MG63 (cell line): ENCODE measurements around the gene TRPM2. TPM values are rescaled to one million over a fixed set of nuclear protein-coding genes. Genes with fewer than 3 reads are reported as not detected.

Experiments used
- DNase-seq: peaks from one replicate; pipeline ENCODE4 v3.0.0-alpha.2; 2020
- H3K27me3 ChIP-seq: fragments of 250-450 bp; sonication (Bioruptor Pico); 2 replicates; pipeline ENCODE4 v1.5.1; 2020; ENCODE audit warnings: mild to moderate bottlenecking, moderate library complexity
- H3K36me3 ChIP-seq: fragments of 250-450 bp; sonication (Bioruptor Pico); 2 replicates; pipeline ENCODE4 v1.5.1; 2020; ENCODE audit warnings: mild to moderate bottlenecking, moderate library complexity
- H3K4me3 ChIP-seq: fragments of 250-450 bp; sonication (Bioruptor Pico); 2 replicates; pipeline ENCODE4 v1.5.1; 2020; ENCODE audit warnings: mild to moderate bottlenecking, moderate library complexity
- H3K9me3 ChIP-seq: fragments of 250-450 bp; sonication (Bioruptor Pico); 2 replicates; pipeline ENCODE4 v1.5.1; 2020; ENCODE audit warnings: mild to moderate bottlenecking, moderate library complexity
- total RNA-seq: library from RNA; depleted of rRNA; stranded (reverse); fragments of >200 nt; shearing (Covaris generic); gene quantifications from 2 replicates; pipeline ENCODE4 v1.2.3, GENCODE V29; 2014; ENCODE audit warnings: low replicate concordance

TRPM2 gene
- total RNA-seq, 1 experiment from 2014 or later = 0.13 TPM

- H3K27me3 ChIP-seq = peaks cover 9% of the 10 kb centered on the region; the same call in 1 of the 2 replicates
- no peaks in the 10 kb centered on the region for H3K36me3 ChIP-seq
- no peak overlapping the region for H3K4me3 ChIP-seq
- no peak for DNase-seq
- H3K9me3 ChIP-seq = no peaks in the 10 kb centered on the region
These were observed 90.0 kb downstream of the TRPM2 start for GRCh38 chr21:44443291-44443890.

GRCh38 chr21:44443891-44444285 is 90.5 kb downstream of the TRPM2 start:
- no peaks in the 10 kb centered on the region for H3K9me3 ChIP-seq
- H3K4me3 ChIP-seq = no peak overlapping the region
- H3K36me3 ChIP-seq = no peaks in the 10 kb centered on the region
- DNase-seq = no peak
- H3K27me3 ChIP-seq = peaks cover 9% of the 10 kb centered on the region; the same call in 1 of the 2 replicates

- Histone ChIP-seq H3K27me3 (peaks cover 11% of the 10 kb centered on the region; the same call in 1 of the 2 replicates), H3K4me3 (no peak overlapping the region), H3K36me3 (no peaks in the 10 kb centered on the region), H3K9me3 (no peaks in the 10 kb centered on the region)
- DNase-seq = no peak
These were observed 91.0 kb downstream of the TRPM2 start for GRCh38 chr21:44444286-44444931.

- H3K36me3 ChIP-seq = no peaks in the 10 kb centered on the region
- H3K27me3 ChIP-seq = peaks cover 16% of the 10 kb centered on the region; the same call in 1 of the 2 replicates
- no peak for DNase-seq
- H3K4me3 ChIP-seq = no peak overlapping the region
- no peaks in the 10 kb centered on the region for H3K9me3 ChIP-seq
These were observed 91.9 kb downstream of the TRPM2 start for GRCh38 chr21:44445145-44445812.

- Histone ChIP-seq H3K9me3 (peaks cover 2% of the 10 kb centered on the region; the same call in 1 of the 2 replicates), H3K27me3 (peaks cover 23% of the 10 kb centered on the region), H3K36me3 (no peaks in the 10 kb centered on the region), H3K4me3 (no peak overlapping the region)
- no peak for DNase-seq
These were observed 95.3 kb downstream of the TRPM2 start for GRCh38 chr21:44448651-44449131.

GRCh38 chr21:44449473-44450363 is 96.3 kb downstream of the TRPM2 start:
- H3K36me3 ChIP-seq = no peaks in the 10 kb centered on the region
- no peak for DNase-seq
- no peak overlapping the region for H3K4me3 ChIP-seq
- peaks cover 12% of the 10 kb centered on the region for H3K9me3 ChIP-seq
- peaks cover 34% of the 10 kb centered on the region for H3K27me3 ChIP-seq

- Histone ChIP-seq H3K27me3 (peaks cover 35% of the 10 kb centered on the region), H3K9me3 (peaks cover 13% of the 10 kb centered on the region)
These were observed 97.0 kb downstream of the TRPM2 start for GRCh38 chr21:44450402-44450801.

GRCh38 chr21:44450999-44451398 is 97.6 kb downstream of the TRPM2 start:
- H3K4me3 ChIP-seq = no peak overlapping the region
- peaks cover 35% of the 10 kb centered on the region for H3K27me3 ChIP-seq
- H3K9me3 ChIP-seq = peaks cover 13% of the 10 kb centered on the region
- DNase-seq = no peak
- no peaks in the 10 kb centered on the region for H3K36me3 ChIP-seq

More at GRCh38 chr21:44450402-44450801, 97.0 kb downstream of the TRPM2 start:
- no peak for DNase-seq
- no peak overlapping the region for H3K4me3 ChIP-seq
- H3K36me3 ChIP-seq = no peaks in the 10 kb centered on the region

GRCh38 chr21:44453120-44453519 is 99.7 kb downstream of the TRPM2 start:
- Histone ChIP-seq H3K27me3 (peaks cover 26% of the 10 kb centered on the region), H3K9me3 (peaks cover 13% of the 10 kb centered on the region), H3K36me3 (no peaks in the 10 kb centered on the region), H3K4me3 (no peak overlapping the region)
- no peak for DNase-seq

GRCh38 chr21:44454058-44454457 is 100.6 kb downstream of the TRPM2 start:
- peaks cover 24% of the 10 kb centered on the region for H3K27me3 ChIP-seq
- H3K9me3 ChIP-seq = peaks cover 13% of the 10 kb centered on the region
- no peak for DNase-seq
- no peak overlapping the region for H3K4me3 ChIP-seq
- H3K36me3 ChIP-seq = no peaks in the 10 kb centered on the region

GRCh38 chr21:44454747-44455523 is 101.5 kb downstream of the TRPM2 start, which contains the start of gene LRRC3:
Gene LRRC3 (plus strand): TSS chr21:44455510. CDS start chr21:44456645, 1,135 bp downstream.
- peak within 1 kb of the TSS; percentile 61 for H3K4me3 ChIP-seq
- DNase-seq = peak; percentile 87
- no peaks in the 10 kb centered on the region for H3K36me3 ChIP-seq
- peaks cover 13% of the 10 kb centered on the region for H3K9me3 ChIP-seq
- peaks cover 22% of the 10 kb centered on the region for H3K27me3 ChIP-seq

- Histone ChIP-seq H3K9me3 (peaks cover 13% of the 10 kb centered on the region), H3K36me3 (no peaks in the 10 kb centered on the region), H3K27me3 (peaks cover 19% of the 10 kb centered on the region), H3K4me3 (peak overlapping the region; percentile 61)
- DNase-seq = peak; percentile 75
These were observed 102.2 kb downstream of the TRPM2 start for GRCh38 chr21:44455524-44456213.

- Histone ChIP-seq H3K4me3 (peak overlapping the region; percentile 61), H3K9me3 (peaks cover 13% of the 10 kb centered on the region), H3K27me3 (peaks cover 15% of the 10 kb centered on the region), H3K36me3 (no peaks in the 10 kb centered on the region)
- DNase-seq = no peak
These were observed 102.9 kb downstream of the TRPM2 start for GRCh38 chr21:44456214-44456914.

- Histone ChIP-seq H3K36me3 (no peaks in the 10 kb centered on the region), H3K4me3 (no peak overlapping the region), H3K9me3 (peaks cover 13% of the 10 kb centered on the region), H3K27me3 (peaks cover 13% of the 10 kb centered on the region)
- no peak for DNase-seq
These were observed 103.7 kb downstream of the TRPM2 start for GRCh38 chr21:44456915-44457736.
